Activated naive CD4-positive, alpha-beta T cell treated with anti-CD3 and anti-CD28 coated beads, Interleukin-2, amount 50 U/mL, for 24 hours (primary cell): ENCODE results near the gene ITGA6.

ENCODE experiments used
- H3K27ac Mint-ChIP-seq: one replicate; pipeline ENCODE4 v1.8.0; 2021; ENCODE audit warnings: mild to moderate bottlenecking, mixed read lengths
- H3K27me3 Mint-ChIP-seq: one replicate; pipeline ENCODE4 v1.8.0; 2021; ENCODE audit warnings: mixed read lengths
- H3K36me3 Mint-ChIP-seq: one replicate; pipeline ENCODE4 v1.8.0; 2021; ENCODE audit warnings: mixed read lengths
- H3K4me1 Mint-ChIP-seq: one replicate; pipeline ENCODE4 v1.8.0; 2021; ENCODE audit warnings: mixed read lengths
- H3K4me3 Mint-ChIP-seq: one replicate; pipeline ENCODE4 v1.8.0; 2021; ENCODE audit warnings: mild to moderate bottlenecking, mixed read lengths
- H3K9me3 Mint-ChIP-seq: one replicate; pipeline ENCODE4 v1.8.0; 2021; ENCODE audit warnings: mixed read lengths

ITGA6 gene

DNA sequence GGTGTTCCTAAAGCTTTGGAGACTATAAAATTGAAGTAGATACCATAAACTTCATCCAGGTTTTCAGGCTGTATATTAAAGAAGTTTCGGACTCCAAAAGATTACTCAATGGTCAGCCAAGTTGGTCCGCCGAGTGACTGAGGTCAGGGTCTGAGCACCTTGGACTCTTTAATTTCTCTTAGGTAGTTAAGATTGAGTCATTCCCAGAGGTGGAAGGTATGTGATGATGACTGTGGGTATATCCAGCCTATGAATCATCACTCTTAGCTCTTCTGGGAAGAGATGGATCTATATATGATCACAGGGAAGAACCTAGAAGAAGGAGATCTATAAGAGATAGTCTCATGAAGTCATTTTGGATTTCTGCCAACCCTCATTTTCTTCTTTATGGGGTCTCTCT is 3.3 kb downstream of the ITGA6 start:
- peak overlapping the region; percentile 87 for H3K27ac Mint-ChIP-seq
- H3K9me3 Mint-ChIP-seq = no peaks in the 10 kb centered on the region
- H3K36me3 Mint-ChIP-seq = peaks cover 2% of the 10 kb centered on the region
- peak overlapping the region; percentile 57 for H3K4me3 Mint-ChIP-seq
- peaks cover 15% of the 10 kb centered on the region for H3K4me1 Mint-ChIP-seq
- no peaks in the 10 kb centered on the region for H3K27me3 Mint-ChIP-seq

DNA sequence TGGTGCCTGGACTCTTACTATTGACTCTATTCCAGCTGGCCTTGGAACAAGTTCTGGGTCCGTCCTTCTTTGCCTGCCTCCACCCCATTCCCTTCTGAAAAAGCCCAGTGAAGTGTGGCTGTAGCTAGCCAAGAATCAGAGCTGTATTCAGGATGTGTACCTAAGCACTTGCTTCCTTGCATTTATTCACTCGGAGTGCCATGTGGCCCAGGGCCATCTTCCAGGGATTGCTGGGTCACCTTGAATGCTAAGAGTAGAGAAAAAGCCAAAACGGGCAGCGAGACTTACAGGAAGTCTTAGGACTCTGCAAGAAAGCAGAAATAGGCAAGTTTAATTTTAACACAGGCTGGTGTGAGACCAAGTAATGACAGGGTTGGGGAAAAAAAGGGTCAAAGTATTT is 4.1 kb downstream of the ITGA6 start:
- Mint-ChIP-seq H3K4me3 (peak overlapping the region; percentile 57), H3K27me3 (no peaks in the 10 kb centered on the region), H3K9me3 (no peaks in the 10 kb centered on the region), H3K36me3 (peaks cover 2% of the 10 kb centered on the region), H3K27ac (peak overlapping the region; percentile 87), H3K4me1 (peaks cover 7% of the 10 kb centered on the region)

DNA sequence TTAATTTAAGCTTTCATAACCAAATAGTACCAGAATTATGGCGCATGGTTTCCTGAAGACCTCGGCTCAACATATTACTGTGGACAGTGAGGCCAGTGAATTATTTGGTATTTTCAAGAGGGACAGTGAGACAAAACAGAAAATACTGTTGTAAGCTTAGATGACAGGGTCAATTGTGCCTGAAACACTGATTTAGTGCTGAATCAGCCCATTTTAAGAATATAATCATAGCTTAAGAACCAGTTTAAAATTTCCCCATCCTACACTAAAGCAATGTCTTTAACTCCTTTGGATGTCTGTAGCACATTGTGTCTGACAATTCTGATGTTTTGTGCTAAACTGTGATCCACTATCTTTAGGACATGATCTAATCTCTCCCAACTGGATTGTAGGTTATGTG is 4.6 kb downstream of the ITGA6 start:
- H3K9me3 Mint-ChIP-seq = no peaks in the 10 kb centered on the region
- H3K36me3 Mint-ChIP-seq = peaks cover 2% of the 10 kb centered on the region
- no peaks in the 10 kb centered on the region for H3K27me3 Mint-ChIP-seq
- peak overlapping the region; percentile 87 for H3K27ac Mint-ChIP-seq
- peak overlapping the region; percentile 67 for H3K4me3 Mint-ChIP-seq
- H3K4me1 Mint-ChIP-seq = peaks cover 2% of the 10 kb centered on the region

DNA sequence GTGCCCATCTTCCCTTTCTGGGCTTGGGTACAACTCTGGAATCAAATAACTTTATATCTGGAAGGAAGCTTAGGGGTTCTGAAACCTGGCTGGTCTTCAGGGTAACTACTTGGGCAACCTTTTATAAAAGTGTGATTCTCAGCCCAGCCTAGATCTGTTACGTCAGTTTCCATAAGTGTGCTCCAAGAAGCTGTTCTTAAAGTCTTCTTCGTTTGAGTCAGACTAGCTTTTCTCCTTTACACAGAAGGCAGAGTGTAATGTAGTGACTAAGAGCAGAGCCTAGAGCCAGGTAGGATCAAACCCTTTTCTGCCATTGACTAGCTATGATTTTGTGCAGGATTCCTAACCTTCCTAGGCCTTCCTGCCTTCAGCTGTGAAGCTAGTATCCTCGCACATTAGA is 5.8 kb downstream of the ITGA6 start:
- Mint-ChIP-seq H3K36me3 (peaks cover 2% of the 10 kb centered on the region), H3K4me1 (no peaks in the 10 kb centered on the region), H3K9me3 (no peaks in the 10 kb centered on the region), H3K27me3 (no peaks in the 10 kb centered on the region), H3K27ac (peak overlapping the region; percentile 87), H3K4me3 (peak overlapping the region; percentile 67)

DNA sequence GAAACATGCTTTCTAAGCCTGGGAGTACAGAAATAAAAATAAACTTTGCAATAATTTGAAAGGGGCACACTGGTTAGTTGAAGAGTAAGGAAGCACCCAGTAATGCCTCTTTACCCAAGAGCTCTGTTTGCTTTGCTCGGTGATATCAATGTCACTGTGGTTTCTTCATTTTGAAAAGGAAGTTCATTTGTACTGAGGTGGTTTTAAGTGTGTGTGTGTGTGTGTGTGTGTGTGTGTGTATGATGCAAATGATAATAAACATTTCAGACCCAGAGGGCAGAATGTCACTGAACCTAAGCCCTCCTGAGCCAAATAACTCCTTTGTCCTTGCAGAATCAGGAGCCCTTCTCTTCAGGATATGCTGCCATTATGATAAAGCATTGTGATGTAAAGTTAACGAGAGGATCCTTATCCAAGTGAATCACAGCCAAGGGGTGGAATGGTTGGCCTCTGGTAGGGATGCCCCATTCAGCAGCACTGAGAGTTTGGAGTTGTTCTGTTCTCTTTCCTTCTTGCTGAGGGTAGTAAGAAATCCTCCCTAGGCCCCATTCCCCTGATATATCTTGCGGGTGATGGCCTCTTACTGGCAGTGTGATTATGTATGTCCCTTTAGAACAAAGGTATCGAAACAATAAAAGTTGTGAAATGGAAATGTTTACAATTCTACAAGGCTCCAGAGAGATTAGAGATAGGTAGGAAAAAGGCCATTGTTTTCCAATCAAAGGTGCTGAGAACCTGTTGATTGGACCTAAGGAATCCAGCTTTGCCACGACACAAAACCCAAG is 7.6 kb downstream of the ITGA6 start:
- Mint-ChIP-seq H3K9me3 (no peaks in the 10 kb centered on the region), H3K27me3 (no peaks in the 10 kb centered on the region), H3K36me3 (peaks cover 2% of the 10 kb centered on the region), H3K27ac (peak overlapping the region; percentile 87), H3K4me1 (peaks cover 16% of the 10 kb centered on the region), H3K4me3 (peak overlapping the region; percentile 59)

DNA sequence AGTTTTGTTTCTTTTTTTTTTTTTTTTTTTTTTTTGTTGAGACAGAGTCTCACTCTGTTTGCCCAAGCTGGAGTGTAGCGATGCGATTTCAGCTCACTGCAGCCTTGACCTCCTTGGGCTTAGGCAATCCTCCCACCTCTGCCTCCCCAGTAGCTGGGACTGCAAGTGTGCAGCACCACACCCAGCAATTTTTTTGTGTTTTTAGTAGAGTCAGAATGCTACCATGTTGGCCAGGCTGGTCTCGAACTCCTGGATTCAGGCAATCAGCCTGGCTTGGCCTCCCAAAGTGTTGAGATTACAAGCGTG is 8.2 kb downstream of the ITGA6 start:
- no peak overlapping the region for H3K4me3 Mint-ChIP-seq
- H3K4me1 Mint-ChIP-seq = peaks cover 20% of the 10 kb centered on the region
- H3K36me3 Mint-ChIP-seq = peaks cover 2% of the 10 kb centered on the region
- no peaks in the 10 kb centered on the region for H3K27me3 Mint-ChIP-seq
- no peak overlapping the region for H3K27ac Mint-ChIP-seq
- H3K9me3 Mint-ChIP-seq = no peaks in the 10 kb centered on the region

DNA sequence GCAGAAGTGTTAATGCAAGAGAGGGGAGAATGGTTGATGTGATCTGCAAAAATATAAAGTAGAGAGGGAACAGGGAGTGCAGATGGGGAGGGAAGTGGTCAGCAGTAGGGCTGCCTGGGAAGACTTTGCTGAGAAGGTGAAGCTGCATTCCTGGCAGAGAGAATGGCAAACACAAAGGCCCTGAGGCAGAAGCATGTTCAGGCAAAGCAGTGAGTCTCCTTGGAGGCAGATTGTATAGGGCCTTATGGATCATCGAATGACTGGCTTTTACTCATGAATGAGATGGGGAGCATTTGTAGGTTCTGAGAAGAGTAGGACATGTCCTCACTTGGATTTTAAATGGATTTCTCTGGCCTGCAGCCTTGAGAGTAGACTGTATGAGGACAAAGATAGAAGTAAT is 9.5 kb downstream of the ITGA6 start:
- no peak overlapping the region for H3K27ac Mint-ChIP-seq
- H3K9me3 Mint-ChIP-seq = no peaks in the 10 kb centered on the region
- peaks cover 32% of the 10 kb centered on the region for H3K4me1 Mint-ChIP-seq

DNA sequence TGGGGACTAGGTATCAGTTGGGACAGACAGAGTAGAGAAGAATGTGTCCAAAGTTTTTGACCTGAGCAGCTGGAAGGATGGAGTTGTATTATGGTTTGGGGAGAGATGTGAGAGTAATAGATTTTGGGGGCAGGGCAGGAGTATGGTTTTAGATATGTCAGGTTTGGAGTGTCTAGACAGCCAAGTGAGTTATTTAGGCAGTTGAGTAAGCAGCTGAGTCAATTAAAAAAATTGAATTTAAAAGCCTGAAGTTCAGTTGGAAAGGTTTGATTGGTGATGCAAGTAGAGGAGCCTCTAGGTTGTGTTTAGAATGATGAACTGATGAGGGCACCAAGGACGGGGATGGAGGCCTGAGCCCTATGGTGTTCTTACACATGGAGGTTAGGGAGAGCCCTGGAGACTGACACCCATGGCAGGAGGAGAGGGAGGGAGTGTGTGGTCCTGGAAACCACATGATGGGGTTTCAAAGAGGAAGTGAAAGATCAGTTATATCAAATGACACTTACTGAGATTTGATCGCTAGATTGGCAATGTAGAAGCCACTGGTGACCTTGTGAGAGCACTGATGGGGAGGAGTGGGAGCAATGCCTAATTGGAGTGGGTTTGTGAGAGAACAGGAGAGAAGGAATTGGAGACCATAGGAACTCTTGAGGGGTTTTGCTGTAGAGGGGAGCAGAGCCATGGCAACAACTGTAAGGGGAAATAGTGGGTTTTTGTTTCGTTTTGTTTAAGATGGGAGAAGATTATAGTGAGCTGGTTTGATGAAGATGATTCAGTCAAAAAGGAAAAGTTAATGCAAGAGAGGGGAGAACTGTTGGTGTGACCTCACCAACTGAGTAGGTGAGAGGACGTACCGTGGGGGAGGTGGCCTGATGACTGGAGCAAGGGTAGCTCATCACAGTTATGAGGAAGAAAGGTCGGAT is 10.3 kb downstream of the ITGA6 start:
- peaks cover 40% of the 10 kb centered on the region for H3K4me1 Mint-ChIP-seq
- peaks cover 2% of the 10 kb centered on the region for H3K36me3 Mint-ChIP-seq
- no peak overlapping the region for H3K4me3 Mint-ChIP-seq
- no peaks in the 10 kb centered on the region for H3K9me3 Mint-ChIP-seq
- no peaks in the 10 kb centered on the region for H3K27me3 Mint-ChIP-seq
- H3K27ac Mint-ChIP-seq = no peak overlapping the region

More for the DNA sequence above, 9.5 kb downstream of the ITGA6 start:
- H3K4me3 Mint-ChIP-seq = no peak overlapping the region
- peaks cover 2% of the 10 kb centered on the region for H3K36me3 Mint-ChIP-seq
- H3K27me3 Mint-ChIP-seq = no peaks in the 10 kb centered on the region

DNA sequence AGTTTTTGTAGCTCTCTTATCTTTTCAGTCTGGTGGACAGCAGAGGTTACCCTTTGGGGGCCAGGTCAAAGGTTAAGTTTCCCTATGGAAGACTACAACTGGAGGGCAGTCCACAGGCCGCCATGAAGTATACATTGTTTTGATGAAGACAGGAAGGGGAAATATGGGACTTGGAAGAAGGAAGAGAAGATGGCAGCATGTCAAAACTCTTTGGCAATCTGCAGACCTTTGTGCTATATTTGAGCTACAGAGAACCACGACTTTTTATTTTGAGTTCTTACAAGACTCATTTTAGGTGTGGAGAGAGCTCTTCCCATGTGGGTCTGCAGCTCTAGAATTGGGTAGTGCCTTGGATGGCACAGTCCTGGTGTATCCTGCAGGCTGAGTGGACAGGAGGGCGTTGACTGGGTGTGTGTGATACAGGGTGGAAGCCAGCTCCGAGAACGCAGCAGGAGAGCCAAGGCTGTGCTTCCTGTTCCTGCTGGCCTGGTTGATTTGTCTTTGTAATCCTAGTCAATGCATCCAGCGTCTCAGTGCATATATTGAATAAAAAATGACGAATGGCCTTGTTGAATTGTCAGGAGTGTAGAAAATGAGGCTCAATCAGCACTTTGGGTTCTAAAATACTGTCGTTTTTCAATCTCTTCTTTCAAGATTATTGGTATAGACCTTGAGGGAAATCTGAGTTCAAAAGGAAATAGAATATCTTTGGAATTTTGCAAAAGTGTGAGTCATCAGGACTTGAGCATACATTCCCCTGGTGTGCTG is 11.5 kb downstream of the ITGA6 start:
- H3K4me1 Mint-ChIP-seq = peaks cover 52% of the 10 kb centered on the region
- peaks cover 3% of the 10 kb centered on the region for H3K36me3 Mint-ChIP-seq
- H3K4me3 Mint-ChIP-seq = peak overlapping the region; percentile 65
- no peaks in the 10 kb centered on the region for H3K27me3 Mint-ChIP-seq
- no peaks in the 10 kb centered on the region for H3K9me3 Mint-ChIP-seq
- H3K27ac Mint-ChIP-seq = peak overlapping the region; percentile 87

DNA sequence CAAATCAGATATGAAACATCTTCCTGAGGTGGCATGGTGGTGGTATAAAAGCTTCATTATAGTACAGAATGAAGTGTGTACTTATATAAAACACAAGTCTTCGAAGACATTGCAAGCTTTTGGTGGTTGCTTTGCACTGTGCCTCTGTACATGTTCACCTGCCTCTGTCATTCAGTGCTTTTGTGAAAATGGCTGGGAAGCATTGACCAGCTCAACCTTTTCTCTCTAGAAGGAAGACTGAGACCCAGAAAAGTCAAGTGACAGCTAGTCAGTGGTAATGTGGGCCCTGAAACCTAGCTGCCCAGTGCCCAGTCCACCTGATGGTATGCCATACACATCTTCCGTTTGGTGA is 12.1 kb downstream of the ITGA6 start:
- Mint-ChIP-seq H3K4me3 (peak overlapping the region; percentile 6), H3K36me3 (peaks cover 4% of the 10 kb centered on the region), H3K4me1 (peaks cover 56% of the 10 kb centered on the region), H3K27ac (peak overlapping the region; percentile 25), H3K27me3 (no peaks in the 10 kb centered on the region), H3K9me3 (no peaks in the 10 kb centered on the region)

DNA sequence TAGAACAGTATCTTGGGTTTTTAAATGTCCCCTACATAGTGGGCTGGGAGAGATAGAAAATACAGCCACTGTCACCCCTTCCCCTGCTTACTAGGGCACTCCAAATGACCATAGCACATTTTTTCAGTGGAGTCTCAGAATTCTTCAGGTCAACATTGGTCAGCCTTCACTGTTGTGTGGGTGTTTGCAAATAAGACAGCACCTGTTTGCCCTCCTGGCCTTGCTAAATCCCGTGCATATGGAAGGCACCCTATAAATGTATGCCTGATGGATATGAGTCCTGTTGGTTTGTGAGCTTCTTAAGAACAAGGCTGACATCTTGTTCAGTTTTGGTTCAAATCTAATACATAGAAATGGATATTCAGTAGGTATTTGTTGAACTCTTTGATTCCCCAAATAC is 12.5 kb downstream of the ITGA6 start:
- no peak overlapping the region for H3K4me3 Mint-ChIP-seq

DNA sequence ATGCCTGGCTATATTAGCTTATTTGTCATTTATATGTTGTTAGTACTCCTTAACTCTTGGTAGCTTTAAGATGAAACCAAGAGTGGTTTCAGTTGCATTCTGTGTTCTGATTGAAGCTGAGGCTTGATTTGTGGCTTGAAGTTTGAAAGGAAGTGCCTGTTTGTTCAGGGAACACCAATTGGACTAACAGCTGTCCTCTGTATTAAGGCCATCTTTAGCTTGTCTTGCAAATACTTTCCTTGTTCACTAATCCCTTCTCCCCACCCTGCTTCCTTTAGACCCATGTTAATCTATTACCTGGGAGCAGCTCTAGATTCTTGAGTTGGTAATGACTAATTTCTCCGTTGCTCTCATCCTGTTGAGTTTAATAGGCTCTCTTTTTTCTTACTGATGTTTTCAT is 13.4 kb downstream of the ITGA6 start:
- no peaks in the 10 kb centered on the region for H3K9me3 Mint-ChIP-seq
- no peaks in the 10 kb centered on the region for H3K27me3 Mint-ChIP-seq
- peak overlapping the region; percentile 20 for H3K27ac Mint-ChIP-seq
- H3K4me3 Mint-ChIP-seq = peak overlapping the region; percentile 56
- H3K4me1 Mint-ChIP-seq = peaks cover 63% of the 10 kb centered on the region
- peaks cover 6% of the 10 kb centered on the region for H3K36me3 Mint-ChIP-seq

More for the DNA sequence above, 12.5 kb downstream of the ITGA6 start:
- Mint-ChIP-seq H3K4me1 (peaks cover 60% of the 10 kb centered on the region), H3K27me3 (no peaks in the 10 kb centered on the region), H3K9me3 (no peaks in the 10 kb centered on the region), H3K27ac (no peak overlapping the region), H3K36me3 (peaks cover 4% of the 10 kb centered on the region)

DNA sequence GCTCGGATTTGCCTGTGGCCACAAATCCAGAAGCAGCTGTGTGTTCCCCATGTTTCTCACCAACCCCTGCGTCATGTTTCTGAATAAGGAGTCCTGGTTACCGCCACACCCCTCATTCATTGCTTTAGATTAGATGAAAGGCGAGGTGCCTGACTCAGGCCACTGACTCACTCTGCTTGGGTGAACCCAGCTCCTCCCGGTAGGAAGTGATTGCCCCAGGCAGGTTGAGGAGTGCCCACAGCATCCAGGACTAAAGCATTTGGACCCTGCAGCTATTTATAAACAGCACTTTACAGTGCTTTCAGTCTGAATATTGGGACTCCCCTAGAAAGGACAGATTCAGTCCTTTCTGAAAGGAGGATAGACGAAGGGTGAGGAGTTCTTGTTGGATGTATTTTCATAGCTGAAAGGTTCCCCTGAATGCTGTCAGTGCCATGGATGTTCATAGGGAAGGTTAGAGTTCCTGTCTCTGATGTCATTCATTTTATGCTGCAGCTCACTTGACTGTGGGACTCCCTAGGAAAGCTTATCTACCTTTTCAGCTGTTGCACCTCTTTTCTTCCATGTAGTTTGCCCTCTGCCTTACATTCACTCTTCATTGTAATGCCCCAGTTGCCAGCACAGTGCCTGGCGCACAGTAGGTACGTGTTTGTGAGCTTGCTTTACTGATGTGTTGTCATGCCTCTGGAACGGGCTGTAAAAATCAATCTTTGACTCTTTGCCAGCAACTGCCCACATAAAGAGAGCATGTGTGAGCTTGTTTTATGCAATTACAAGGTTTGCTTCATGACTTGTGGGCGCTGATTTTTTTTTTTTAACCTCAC is 14.9 kb downstream of the ITGA6 start:
- H3K4me1 Mint-ChIP-seq = peaks cover 66% of the 10 kb centered on the region
- H3K27ac Mint-ChIP-seq = peak overlapping the region; percentile 94
- no peaks in the 10 kb centered on the region for H3K27me3 Mint-ChIP-seq
- H3K36me3 Mint-ChIP-seq = peaks cover 6% of the 10 kb centered on the region
- peak overlapping the region; percentile 89 for H3K4me3 Mint-ChIP-seq
- no peaks in the 10 kb centered on the region for H3K9me3 Mint-ChIP-seq

DNA sequence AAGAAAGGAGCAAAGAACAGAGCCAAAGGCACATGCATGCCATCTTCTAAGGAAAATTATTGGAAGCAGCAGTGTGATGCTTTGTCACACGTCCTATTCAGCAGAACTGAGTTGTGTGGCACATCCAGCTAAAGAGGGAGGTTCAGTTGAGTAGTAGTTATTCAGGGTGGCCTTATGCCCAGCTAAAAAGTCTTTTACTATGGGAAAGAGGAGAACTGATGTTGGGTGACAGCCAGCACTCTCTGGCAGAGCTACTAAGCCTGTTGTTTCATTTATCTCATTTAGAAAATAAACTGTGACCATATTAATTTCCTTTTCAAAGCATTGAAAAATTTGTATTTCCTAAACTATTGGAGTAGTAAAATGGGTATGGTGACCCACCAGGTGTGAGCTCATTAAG is 18.5 kb downstream of the ITGA6 start:
- peak overlapping the region; percentile 72 for H3K27ac Mint-ChIP-seq
- H3K4me1 Mint-ChIP-seq = peaks cover 76% of the 10 kb centered on the region
- H3K27me3 Mint-ChIP-seq = no peaks in the 10 kb centered on the region
- peaks cover 12% of the 10 kb centered on the region for H3K36me3 Mint-ChIP-seq
- H3K9me3 Mint-ChIP-seq = no peaks in the 10 kb centered on the region
- peak overlapping the region; percentile 26 for H3K4me3 Mint-ChIP-seq

DNA sequence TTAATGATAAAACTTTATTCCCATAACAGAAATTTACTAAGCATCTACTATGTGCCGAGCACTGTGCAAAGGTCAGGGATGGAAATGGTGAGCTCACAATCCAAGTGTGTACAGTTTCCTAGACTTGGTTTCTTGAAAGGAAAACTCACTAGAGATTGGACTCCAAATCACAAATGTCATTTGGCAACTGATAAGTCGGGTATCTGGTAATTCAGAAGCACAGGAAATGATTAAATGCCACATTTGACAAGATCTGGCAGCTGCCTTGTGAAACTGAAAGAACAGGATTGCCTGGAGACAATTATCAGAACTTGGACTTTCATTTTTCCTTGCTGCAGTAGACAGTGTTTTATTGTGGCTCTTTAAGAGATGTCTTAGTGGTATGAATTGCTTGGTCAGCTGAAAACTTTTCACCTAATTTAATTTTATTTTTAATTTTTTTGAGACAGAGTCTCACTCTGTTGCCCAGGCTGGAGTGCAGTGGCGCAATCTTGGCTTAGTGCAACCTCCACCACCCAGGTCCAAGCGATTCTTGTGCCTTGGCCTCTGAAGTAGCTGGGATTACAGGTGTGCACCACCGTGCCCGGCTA is 19.2 kb downstream of the ITGA6 start:
- H3K27me3 Mint-ChIP-seq = no peaks in the 10 kb centered on the region
- peaks cover 12% of the 10 kb centered on the region for H3K36me3 Mint-ChIP-seq
- H3K4me1 Mint-ChIP-seq = peaks cover 75% of the 10 kb centered on the region
- H3K4me3 Mint-ChIP-seq = peak overlapping the region; percentile 23
- no peaks in the 10 kb centered on the region for H3K9me3 Mint-ChIP-seq
- H3K27ac Mint-ChIP-seq = no peak overlapping the region
